Esophagus (tissue), 2 donors: Measurements from ENCODE around the gene GTF2IRD1. TPM values are rescaled to one million over a fixed set of nuclear protein-coding genes. Genes with fewer than 3 reads are reported as not detected.
A peak's percentile ranks its signal among the peaks of the same experiment; 100 is the strongest.

Experiments
- H3K27ac ChIP-seq, 2 donors: one replicate each; pipeline ENCODE4 v1.5.1; 2013; ENCODE audit warnings: low read depth in 2 of 2, mild to moderate bottlenecking in 2 of 2, inconsistent platforms in 1 of 2, low read length in 1 of 2, moderate library complexity in 1 of 2
- H3K27me3 ChIP-seq, 2 donors: one replicate each; pipeline ENCODE4 v1.6.1; 2013; ENCODE audit warnings: low read length in 2 of 2, control low read depth in 1 of 2, mild to moderate bottlenecking in 1 of 2; ENCODE audit not compliant: insufficient read depth in 2 of 2, control insufficient read depth in 1 of 2
- H3K36me3 ChIP-seq, 2 donors: one replicate each; pipeline ENCODE4 v1.6.1; 2013; ENCODE audit warnings: low read length in 1 of 2; ENCODE audit not compliant: control insufficient read depth in 2 of 2, insufficient read depth in 2 of 2
- H3K4me1 ChIP-seq, 2 donors: one replicate each; pipeline ENCODE4 v1.6.1; 2013; ENCODE audit warnings: low read length in 1 of 2; ENCODE audit not compliant: control insufficient read depth in 2 of 2, insufficient read depth in 2 of 2
- H3K4me3 ChIP-seq, 2 donors: one replicate each; pipeline ENCODE4 v1.5.1; 2013; ENCODE audit warnings: low read length in 2 of 2, mild to moderate bottlenecking in 2 of 2, low read depth in 1 of 2, moderate library complexity in 1 of 2
- H3K9me3 ChIP-seq, 2 donors: one replicate each; pipeline ENCODE4 v1.6.1; 2013; ENCODE audit warnings: mild to moderate bottlenecking in 2 of 2, low read depth in 1 of 2, low read length in 1 of 2, moderate library complexity in 1 of 2; ENCODE audit not compliant: control insufficient read depth in 2 of 2, insufficient read depth in 1 of 2
- WGBS, 2 donors: extraction: QIAGEN DNeasy Blood & Tissue Kit; methylation state at CpG; one replicate each; pipeline ENCODE4 v1.1.7; 2013; 5-methylcytosine and 5-hydroxymethylcytosine counted together
- polyA plus RNA-seq, 2 donors: library from polyadenylated mRNA; stranded (reverse); fragments of 200-250 nt; gene quantifications; one replicate each; pipeline ENCODE4 v1.2.3, GENCODE V29; 2013
- donor health status: healthy with polysubstance abuse.
- donor health status: Bipolar disorder and iron deficiency.

Gene GTF2IRD1
- polyA plus RNA-seq, 2 donors: 30.4 to 43.4 TPM

DNA sequence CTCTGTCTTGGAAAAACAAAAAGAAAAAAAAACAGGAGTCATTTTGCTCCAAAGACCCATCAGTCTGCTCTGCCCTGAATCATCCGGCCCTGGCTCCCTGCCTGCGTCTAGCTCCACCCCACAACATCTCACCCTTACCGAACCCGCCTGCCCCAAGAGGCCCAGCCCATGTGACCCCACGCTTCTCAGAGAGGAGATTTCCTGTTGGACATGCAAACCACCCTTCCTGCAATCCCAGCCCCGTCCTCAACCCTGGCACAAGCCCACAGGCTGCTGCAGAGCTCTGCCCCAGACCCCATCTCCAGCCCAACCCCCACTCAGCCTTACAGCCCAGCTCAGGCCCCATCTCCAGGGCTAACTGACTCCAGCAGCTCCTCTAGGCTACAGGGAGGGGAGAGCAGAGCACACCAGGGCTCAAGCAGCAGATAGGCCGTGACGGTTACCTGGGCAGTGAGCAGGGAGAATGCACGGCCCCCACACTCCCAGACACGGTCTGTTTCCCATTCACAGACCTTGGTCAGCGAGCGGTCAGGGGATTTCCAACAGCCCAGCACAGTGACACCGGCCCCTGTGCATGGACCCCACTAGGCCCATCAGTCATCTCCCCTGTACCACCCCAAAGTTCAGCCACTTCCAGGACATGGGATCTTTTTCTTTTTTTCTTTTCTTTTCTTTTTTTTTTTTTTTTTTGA is 133.9 kb downstream of the GTF2IRD1 start:
- Histone ChIP-seq H3K9me3 (no peaks in the 10 kb centered on the region), H3K4me1 (peaks cover 6 to 18% of the 10 kb centered on the region in 2 donors), H3K36me3 (peaks cover 0 to 11% of the 10 kb centered on the region in 2 donors), H3K27me3 (no peaks in the 10 kb centered on the region), H3K4me3 (no peak overlapping the region), H3K27ac (peak overlapping the region; percentile 80 to 89)
- 32 to 39% methylated on average over 13 of the region's 13 CpGs for WGBS, 2 donors

DNA sequence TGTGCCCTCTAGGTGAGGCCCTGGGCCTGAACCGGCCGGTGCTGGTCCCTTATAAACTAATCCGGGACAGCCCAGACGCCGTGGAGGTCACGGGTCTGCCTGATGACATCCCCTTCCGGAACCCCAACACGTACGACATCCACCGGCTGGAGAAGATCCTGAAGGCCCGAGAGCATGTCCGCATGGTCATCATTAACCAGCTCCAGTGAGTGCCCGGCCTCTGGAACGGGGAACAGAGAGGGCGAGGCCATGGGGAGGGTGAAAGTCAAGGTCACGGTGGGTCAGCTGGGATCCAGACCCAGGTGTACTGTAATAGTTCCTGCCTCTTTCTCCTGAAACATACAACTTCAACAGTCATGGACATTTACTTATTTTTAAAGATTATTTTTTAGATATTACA is 137.1 kb downstream of the GTF2IRD1 start:
- H3K27me3 ChIP-seq: no peaks in the 10 kb centered on the region
- H3K4me3 ChIP-seq: no peak overlapping the region
- H3K36me3 ChIP-seq: peaks cover 0 to 20% of the 10 kb centered on the region in 2 donors
- H3K27ac ChIP-seq: no peak overlapping the region
- 94% methylated on average over 16 of the region's 16 CpGs for WGBS, 2 donors
- peaks cover 6 to 13% of the 10 kb centered on the region in 2 donors for H3K4me1 ChIP-seq
- no peaks in the 10 kb centered on the region for H3K9me3 ChIP-seq

GRCh38 chr7:74598558-74598957 is 144.9 kb downstream of the GTF2IRD1 start:
- no peaks in the 10 kb centered on the region for H3K27me3 ChIP-seq
- H3K36me3 ChIP-seq: peaks cover 0 to 28% of the 10 kb centered on the region in 2 donors
- no peak overlapping the region for H3K27ac ChIP-seq
- H3K9me3 ChIP-seq: no peaks in the 10 kb centered on the region
- WGBS, 2 donors: 68 to 75% methylated on average over 1 of the region's 1 CpG
- no peak overlapping the region for H3K4me3 ChIP-seq
- no peaks in the 10 kb centered on the region for H3K4me1 ChIP-seq

DNA sequence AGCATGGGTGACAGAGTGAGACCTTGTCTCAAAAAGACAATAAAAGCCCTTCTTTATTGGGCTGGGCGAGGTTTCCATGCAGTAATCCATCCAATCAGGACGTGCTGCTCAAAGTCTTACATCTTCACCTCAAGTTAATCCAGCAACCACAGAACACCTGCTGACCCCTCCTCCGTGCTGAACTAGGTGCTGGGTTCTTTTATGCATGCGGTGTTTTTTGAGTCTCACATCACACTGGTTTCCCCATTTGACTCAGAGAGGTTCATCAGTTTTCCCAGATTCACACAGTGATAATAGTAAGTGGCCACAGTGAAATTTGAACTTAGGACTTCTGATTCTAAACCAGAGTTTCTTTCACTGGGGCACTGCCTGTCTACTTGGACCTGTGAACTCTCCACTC is 145.5 kb downstream of the GTF2IRD1 start:
- H3K36me3 ChIP-seq: peaks cover 0 to 26% of the 10 kb centered on the region in 2 donors
- no peak overlapping the region for H3K27ac ChIP-seq
- 83 to 87% methylated on average over 4 of the region's 4 CpGs for WGBS, 2 donors
- H3K4me3 ChIP-seq: no peak overlapping the region
- no peaks in the 10 kb centered on the region for H3K9me3 ChIP-seq
- no peaks in the 10 kb centered on the region for H3K27me3 ChIP-seq
- no peaks in the 10 kb centered on the region for H3K4me1 ChIP-seq

DNA sequence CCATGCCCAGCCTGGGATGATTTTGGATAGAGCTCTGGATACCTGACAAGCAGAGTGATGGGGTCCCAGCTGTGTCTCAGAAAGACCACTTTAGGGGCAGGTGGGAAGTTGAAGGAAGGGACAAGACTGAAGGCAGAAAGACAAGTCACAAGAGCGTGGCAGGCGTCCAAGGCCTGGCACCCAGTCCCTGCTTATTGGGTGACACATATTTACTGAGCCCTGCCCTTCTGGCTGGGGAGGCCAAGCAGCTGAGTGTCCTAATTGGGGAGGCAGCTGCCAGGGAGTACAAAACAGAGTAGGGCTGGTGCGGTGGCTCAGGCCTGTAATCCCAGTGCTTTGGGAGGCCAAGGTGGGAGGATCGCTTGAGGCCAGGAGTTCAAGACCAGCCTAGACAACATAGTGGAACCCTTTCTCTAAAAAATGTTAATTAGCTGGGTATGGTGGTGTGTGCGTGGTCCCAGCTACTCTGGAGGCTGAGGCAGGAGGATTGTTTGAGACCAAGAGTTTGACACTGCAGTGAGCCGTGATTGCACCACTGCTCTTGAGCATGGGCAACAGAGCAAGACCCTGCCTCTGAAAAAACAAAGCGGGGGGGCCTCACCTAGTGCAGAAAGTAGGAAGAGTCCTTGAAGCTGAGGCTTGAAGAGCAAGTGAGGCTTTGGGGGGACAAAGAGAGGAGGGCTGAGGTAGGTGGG is 150.8 kb downstream of the GTF2IRD1 start:
- 74 to 79% methylated on average over 7 of the region's 7 CpGs for WGBS, 2 donors
- peaks cover 0 to 14% of the 10 kb centered on the region in 2 donors for H3K36me3 ChIP-seq
- peak overlapping the region; percentile 69 to 90 for H3K27ac ChIP-seq
- no peak overlapping the region for H3K4me3 ChIP-seq
- H3K4me1 ChIP-seq: peaks cover 0 to 17% of the 10 kb centered on the region in 2 donors
- no peaks in the 10 kb centered on the region for H3K27me3 ChIP-seq
- no peaks in the 10 kb centered on the region for H3K9me3 ChIP-seq

DNA sequence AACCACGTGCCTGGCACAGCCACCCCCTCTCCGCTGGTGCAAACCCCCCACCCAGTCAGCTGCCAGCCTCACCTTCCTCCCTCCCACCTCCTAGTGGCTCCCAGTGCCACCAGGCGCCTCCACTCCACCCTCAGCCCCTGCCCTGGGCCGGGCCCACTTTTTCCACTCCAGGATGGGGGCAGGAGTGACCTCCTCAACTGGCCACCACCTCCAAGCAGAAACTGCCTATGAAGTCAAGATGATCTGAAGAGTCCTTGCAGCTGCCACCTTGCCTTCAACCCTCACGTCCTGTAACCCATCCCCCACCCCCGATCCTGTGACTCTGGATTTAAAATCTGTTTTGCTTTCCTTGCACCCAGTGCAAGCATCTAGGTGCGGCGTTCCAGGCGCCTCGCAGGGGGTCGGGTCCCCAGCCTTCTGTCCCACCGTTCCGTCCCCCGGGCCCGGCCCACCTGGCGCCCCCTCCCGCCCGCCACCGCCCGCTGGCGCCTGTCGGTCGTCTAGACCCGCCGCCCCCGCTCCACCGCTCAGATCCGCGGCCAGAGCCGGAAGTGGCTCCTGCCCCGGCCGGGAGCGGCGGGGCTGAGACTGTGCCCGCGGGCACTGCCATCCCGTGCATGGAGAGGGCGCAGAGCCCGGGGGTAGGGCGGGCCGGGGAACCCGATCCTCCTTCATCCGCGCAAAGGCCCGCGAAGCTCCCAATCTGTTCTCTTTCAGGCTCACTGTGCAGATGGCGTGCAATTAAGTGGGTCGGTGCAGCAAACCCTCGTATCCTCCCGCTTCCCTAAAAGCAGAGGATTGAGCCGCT is 152.6 kb downstream of the GTF2IRD1 start:
- peaks cover 0 to 17% of the 10 kb centered on the region in 2 donors for H3K4me1 ChIP-seq
- peaks cover 0 to under 1% of the 10 kb centered on the region in 2 donors for H3K36me3 ChIP-seq
- no peaks in the 10 kb centered on the region for H3K27me3 ChIP-seq
- 7 to 8% methylated on average over 51 of the region's 51 CpGs for WGBS, 2 donors
- H3K9me3 ChIP-seq: no peaks in the 10 kb centered on the region
- peak overlapping the region; percentile 31 to 34 for H3K4me3 ChIP-seq
- H3K27ac ChIP-seq: peak overlapping the region; percentile 80

DNA sequence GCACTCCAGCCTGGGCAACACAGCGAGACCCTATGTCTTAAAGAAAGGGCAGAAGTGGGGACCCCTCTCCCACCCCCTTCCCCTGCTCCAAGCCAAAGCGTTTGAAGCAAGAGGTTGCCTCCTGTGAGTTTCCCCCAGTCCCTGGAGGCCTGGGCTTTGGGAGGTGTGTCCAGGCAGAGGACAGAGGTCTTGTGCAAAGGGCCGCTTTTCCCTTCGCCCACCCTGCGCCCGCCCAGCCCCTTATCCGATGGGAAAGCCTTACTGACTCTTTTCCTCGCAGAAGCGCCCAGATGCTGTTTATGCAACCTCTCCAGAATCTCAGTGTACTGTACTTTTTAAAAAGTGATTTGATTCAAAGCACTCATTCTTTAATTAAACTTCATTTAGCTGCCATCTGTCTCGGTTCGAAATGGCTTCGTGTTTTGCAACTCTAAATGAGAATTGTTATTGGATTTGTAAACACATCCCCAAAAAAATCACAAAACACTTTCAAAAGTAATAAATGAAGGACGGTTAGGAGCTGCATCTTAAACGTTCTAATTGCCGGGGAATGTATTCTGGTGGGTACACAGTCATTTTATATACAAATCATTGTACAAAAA is 153.3 kb downstream of the GTF2IRD1 start:
- Histone ChIP-seq H3K36me3 (no peaks in the 10 kb centered on the region), H3K27ac (peak overlapping the region; percentile 80), H3K4me3 (peak overlapping the region; percentile 31 to 34), H3K9me3 (no peaks in the 10 kb centered on the region), H3K27me3 (no peaks in the 10 kb centered on the region), H3K4me1 (peaks cover 0 to 17% of the 10 kb centered on the region in 2 donors)
- WGBS, 2 donors: 55 to 62% methylated on average over 15 of the region's 15 CpGs

- no peak overlapping the region for H3K4me3 ChIP-seq
- H3K27ac ChIP-seq: peak overlapping the region; percentile 89 to 92
- no peaks in the 10 kb centered on the region for H3K36me3 ChIP-seq
- 38 to 45% methylated on average over 11 of the region's 11 CpGs for WGBS, 2 donors
- peaks cover 0 to 2% of the 10 kb centered on the region in 2 donors for H3K9me3 ChIP-seq
- H3K27me3 ChIP-seq: no peaks in the 10 kb centered on the region
- peaks cover 0 to 10% of the 10 kb centered on the region in 2 donors for H3K4me1 ChIP-seq
These were observed 158.5 kb downstream of the GTF2IRD1 start for GRCh38 chr7:74612015-74612829.
